SK-N-MC (cell line): ENCODE measurements around the gene SERPINH1.

Experiments used
- EZH2 ChIP-seq: fragments of 200-600 bp; sonication (generic); IDR thresholded peaks from one replicate; pipeline ENCODE4 v1.6.1; 2017; ENCODE audit warnings: antibody characterized with exemption
- FOXP2 ChIP-seq: optimal IDR thresholded peaks from 2 replicates; pipeline ENCODE3; 2011; ENCODE audit warnings: mild to moderate bottlenecking, moderate library complexity; ENCODE audit not compliant: insufficient read depth; ENCODE audit errors: extremely low read length, control extremely low read depth
- POLR2AphosphoS5 ChIP-seq: IDR thresholded peaks from 2 replicates; pipeline ENCODE4 v1.6.1; 2012; ENCODE audit warnings: mild to moderate bottlenecking, low read depth, low read length, borderline replicate concordance

- TF ChIP-seq EZH2: no peak
- TF ChIP-seq FOXP2: no peak
- no peak for TF ChIP-seq POLR2AphosphoS5
Observed at GRCh38 chr11:75523189-75523588, 38.9 kb upstream of the SERPINH1 start.
